ENCODE measurements around the gene GRHL3. TPM values are rescaled to one million over a fixed set of nuclear protein-coding genes. Genes with fewer than 3 reads are reported as not detected.

The GRHL3 gene
- total RNA-seq, 1 donor from 2014 or later = 1.5 TPM

DNA sequence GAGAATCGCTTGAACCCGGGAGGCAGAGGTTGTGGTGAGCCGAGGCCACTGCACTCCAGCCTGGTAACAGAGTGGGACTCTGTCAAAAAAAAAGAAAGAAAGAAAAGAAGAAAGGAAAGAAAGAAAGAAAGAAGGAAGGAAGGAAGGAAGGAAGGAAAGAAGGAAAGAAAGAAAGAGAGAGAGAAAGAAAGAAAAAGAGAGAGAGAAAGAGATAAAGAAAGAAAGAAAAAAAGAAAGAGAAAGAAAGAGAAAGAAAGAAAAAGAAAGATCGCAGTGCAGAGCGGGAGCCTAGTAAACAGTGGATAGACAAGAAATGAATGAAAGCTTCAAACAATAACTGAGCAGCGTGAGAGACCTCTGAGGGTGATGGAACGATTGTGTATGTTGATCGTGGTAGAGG lies 20.6 kb upstream of the GRHL3 start:
- no peak overlapping the region for H3K4me3 Mint-ChIP-seq
- no peak overlapping the region for H3K27ac Mint-ChIP-seq
- H3K27me3 ChIP-seq = no peaks in the 10 kb centered on the region
- no peaks in the 10 kb centered on the region for H4K20me1 ChIP-seq (ENCODE audit: low read depth)
- peaks cover 2% of the 10 kb centered on the region for H3K9me3 Mint-ChIP-seq
- H3F3A ChIP-seq (ENCODE audit: low read depth) = peaks cover 3% of the 10 kb centered on the region
- no peak overlapping the region for H3K4me3 ChIP-seq
- peaks cover 4% of the 10 kb centered on the region for H3K27me3 Mint-ChIP-seq (ENCODE audit: insufficient read depth, low read depth)
- no peaks in the 10 kb centered on the region for H3K9me3 ChIP-seq (ENCODE audit: low read depth)
- H3K36me3 Mint-ChIP-seq = no peaks in the 10 kb centered on the region
- DNase-seq (ENCODE audit: low spot score) = no peak
- no peak overlapping the region for H2AFZ ChIP-seq (replicated peaks)
- no peak overlapping the region for H3K4me2 ChIP-seq
- no peaks in the 10 kb centered on the region for H3K79me2 ChIP-seq (ENCODE audit: low read depth)
- H3K9ac ChIP-seq = no peak overlapping the region
- H3K36me3 ChIP-seq = no peaks in the 10 kb centered on the region
- H3K4me1 Mint-ChIP-seq = peaks cover 38% of the 10 kb centered on the region
- TF ChIP-seq EZH2 (IDR thresholded peaks at IDR 0.05) (no peak), EZH2phosphoT487 (IDR thresholded peaks at IDR 0.05) (no peak)
- TF ChIP-seq, protein P1, sequence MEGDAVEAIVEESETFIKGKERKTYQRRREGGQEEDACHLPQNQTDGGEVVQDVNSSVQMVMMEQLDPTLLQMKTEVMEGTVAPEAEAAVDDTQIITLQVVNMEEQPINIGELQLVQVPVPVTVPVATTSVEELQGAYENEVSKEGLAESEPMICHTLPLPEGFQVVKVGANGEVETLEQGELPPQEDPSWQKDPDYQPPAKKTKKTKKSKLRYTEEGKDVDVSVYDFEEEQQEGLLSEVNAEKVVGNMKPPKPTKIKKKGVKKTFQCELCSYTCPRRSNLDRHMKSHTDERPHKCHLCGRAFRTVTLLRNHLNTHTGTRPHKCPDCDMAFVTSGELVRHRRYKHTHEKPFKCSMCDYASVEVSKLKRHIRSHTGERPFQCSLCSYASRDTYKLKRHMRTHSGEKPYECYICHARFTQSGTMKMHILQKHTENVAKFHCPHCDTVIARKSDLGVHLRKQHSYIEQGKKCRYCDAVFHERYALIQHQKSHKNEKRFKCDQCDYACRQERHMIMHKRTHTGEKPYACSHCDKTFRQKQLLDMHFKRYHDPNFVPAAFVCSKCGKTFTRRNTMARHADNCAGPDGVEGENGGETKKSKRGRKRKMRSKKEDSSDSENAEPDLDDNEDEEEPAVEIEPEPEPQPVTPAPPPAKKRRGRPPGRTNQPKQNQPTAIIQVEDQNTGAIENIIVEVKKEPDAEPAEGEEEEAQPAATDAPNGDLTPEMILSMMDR (IDR thresholded peaks at IDR 0.05) = no peak
- H3K27ac ChIP-seq = no peak overlapping the region
- H3K4me1 ChIP-seq = peaks cover 30% of the 10 kb centered on the region

DNA sequence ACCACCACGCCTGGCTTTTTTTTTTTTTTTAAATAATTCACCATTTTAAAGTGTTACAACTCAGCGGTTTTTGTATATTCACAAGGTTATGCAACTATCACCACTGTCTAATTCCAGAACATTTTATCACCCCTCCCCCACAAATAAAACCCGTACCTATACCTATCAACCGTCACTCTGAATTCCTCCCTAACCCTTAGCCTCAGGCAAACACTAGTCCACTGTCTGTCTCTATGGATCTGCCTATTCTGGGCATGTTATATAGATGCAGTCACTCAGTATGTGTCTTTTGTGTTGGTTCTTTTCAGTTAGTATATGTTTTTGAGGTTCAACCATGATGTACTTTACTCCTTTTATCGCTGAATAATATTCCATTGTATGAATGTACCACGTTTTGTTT lies 19.3 kb upstream of the GRHL3 start:
- H3K4me1 ChIP-seq = peaks cover 32% of the 10 kb centered on the region
- H3K4me1 Mint-ChIP-seq = peaks cover 36% of the 10 kb centered on the region
- H3K27ac ChIP-seq = no peak overlapping the region
- H3K9me3 ChIP-seq (ENCODE audit: low read depth) = no peaks in the 10 kb centered on the region
- no peak overlapping the region for H3K9ac ChIP-seq
- DNase-seq (ENCODE audit: low spot score) = no peak
- H2AFZ ChIP-seq (replicated peaks) = no peak overlapping the region
- H3K4me3 ChIP-seq = no peak overlapping the region
- no peaks in the 10 kb centered on the region for H3K79me2 ChIP-seq (ENCODE audit: low read depth)
- no peaks in the 10 kb centered on the region for H3K36me3 ChIP-seq
- TF ChIP-seq EZH2phosphoT487 (IDR thresholded peaks at IDR 0.05) (no peak), EZH2 (IDR thresholded peaks at IDR 0.05) (no peak)
- TF ChIP-seq, protein P1 (IDR thresholded peaks at IDR 0.05) = no peak
- no peak overlapping the region for H3K27ac Mint-ChIP-seq
- no peaks in the 10 kb centered on the region for H3K27me3 ChIP-seq
- H3K36me3 Mint-ChIP-seq = no peaks in the 10 kb centered on the region
- H3K9me3 Mint-ChIP-seq = peaks cover 2% of the 10 kb centered on the region
- H3F3A ChIP-seq (ENCODE audit: low read depth) = peaks cover 7% of the 10 kb centered on the region
- H3K4me3 Mint-ChIP-seq = no peak overlapping the region
- no peaks in the 10 kb centered on the region for H4K20me1 ChIP-seq (ENCODE audit: low read depth)
- no peak overlapping the region for H3K4me2 ChIP-seq
- H3K27me3 Mint-ChIP-seq (ENCODE audit: insufficient read depth, low read depth) = peaks cover 6% of the 10 kb centered on the region

DNA sequence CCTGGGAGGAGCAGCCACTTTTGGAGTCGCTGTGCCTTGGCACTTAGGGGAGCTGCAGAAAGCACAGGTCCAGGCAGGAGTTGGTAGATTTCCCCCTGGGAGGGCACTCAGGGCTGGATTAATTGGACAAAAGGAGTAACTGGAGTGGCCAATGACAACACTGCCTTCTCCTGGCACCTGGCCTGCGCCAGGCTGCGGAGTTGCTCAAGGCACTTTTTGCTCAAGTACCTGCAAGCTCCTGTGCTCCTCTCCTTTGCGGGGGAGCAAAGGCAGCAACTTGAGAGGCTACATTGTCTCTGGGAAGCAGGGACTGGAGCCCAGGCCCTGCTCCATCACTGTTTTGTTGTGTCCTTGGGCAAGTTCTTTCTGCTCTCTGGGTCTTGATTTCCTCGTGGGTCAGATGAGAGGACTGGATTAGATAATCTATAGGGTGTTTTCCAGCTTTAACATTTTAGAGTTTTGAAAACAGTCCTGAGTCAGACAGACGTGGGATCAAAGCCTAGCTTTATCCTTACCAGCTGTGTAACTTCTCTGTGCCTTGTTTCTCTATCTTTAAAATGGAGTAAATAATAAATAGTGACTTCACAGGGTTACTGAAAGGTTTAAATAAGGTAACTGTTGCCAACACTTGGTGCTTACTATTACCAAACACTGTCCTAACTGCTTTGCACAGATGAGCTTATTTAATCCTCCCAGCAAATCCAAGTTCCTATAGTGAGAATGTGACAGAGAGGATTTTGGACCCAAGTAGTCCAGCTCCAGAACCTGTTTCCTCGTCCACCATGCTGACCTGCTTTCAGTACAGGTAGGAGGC lies 18.0 kb upstream of the GRHL3 start:
- Mint-ChIP-seq H3K4me1 (peaks cover 29% of the 10 kb centered on the region), H3K4me3 (no peak overlapping the region), H3K36me3 (no peaks in the 10 kb centered on the region), H3K27ac (no peak overlapping the region), H3K27me3 (ENCODE audit: insufficient read depth, low read depth) (peaks cover 6% of the 10 kb centered on the region), H3K9me3 (peaks cover 2% of the 10 kb centered on the region)
- Histone ChIP-seq H3K4me2 (no peak overlapping the region), H4K20me1 (ENCODE audit: low read depth) (no peaks in the 10 kb centered on the region), H3K27ac (no peak overlapping the region), H3K4me1 (peaks cover 34% of the 10 kb centered on the region), H2AFZ (replicated peaks) (peak overlapping the region; percentile 18), H3K4me3 (no peak overlapping the region), H3K9me3 (ENCODE audit: low read depth) (no peaks in the 10 kb centered on the region), H3F3A (ENCODE audit: low read depth) (peaks cover 8% of the 10 kb centered on the region), H3K36me3 (no peaks in the 10 kb centered on the region), H3K79me2 (ENCODE audit: low read depth) (no peaks in the 10 kb centered on the region), H3K27me3 (no peaks in the 10 kb centered on the region), H3K9ac (no peak overlapping the region)
- TF ChIP-seq EZH2 (IDR thresholded peaks at IDR 0.05) = no peak
- TF ChIP-seq EZH2phosphoT487 (IDR thresholded peaks at IDR 0.05) = no peak
- TF ChIP-seq, protein P1 (IDR thresholded peaks at IDR 0.05) = no peak
- DNase-seq (ENCODE audit: low spot score) = no peak

Measured in neural progenitor cell (in vitro differentiated cells).